ENCODE data around the gene DMTF1. TPM values are rescaled to one million over a fixed set of nuclear protein-coding genes. Genes with fewer than 3 reads are reported as not detected.

The DMTF1 gene
- total and polyA plus RNA-seq, 9 of the 15 experiments (the other 6 are each of a cell fraction or from before 2014, with no cell fraction given), result 25.7 to 208 (median 74.7) TPM

DNA sequence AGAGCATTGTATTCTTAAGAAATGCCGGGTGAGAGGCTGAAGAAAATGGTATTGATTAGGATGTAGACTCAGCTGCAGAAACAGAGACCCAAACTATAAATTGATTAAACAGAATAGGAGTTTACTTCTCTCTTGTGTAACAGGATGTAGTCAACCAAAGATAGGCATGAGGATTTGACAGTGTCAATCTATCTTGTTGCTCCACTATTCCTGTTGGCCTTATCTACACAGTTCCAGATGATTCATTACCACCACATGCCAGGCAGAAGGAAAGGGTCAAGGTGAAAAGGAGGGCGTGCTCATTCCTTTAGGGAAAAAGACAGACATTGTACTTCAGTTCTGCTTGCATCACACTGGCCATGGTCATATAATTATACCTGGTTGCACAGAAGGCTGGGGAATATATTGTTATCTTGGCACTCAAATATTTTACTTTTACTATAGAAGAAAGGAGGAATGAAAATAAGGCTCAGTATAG is 11.9 kb upstream of the DMTF1 start (continued):
- TF ChIP-seq, protein P1, sequence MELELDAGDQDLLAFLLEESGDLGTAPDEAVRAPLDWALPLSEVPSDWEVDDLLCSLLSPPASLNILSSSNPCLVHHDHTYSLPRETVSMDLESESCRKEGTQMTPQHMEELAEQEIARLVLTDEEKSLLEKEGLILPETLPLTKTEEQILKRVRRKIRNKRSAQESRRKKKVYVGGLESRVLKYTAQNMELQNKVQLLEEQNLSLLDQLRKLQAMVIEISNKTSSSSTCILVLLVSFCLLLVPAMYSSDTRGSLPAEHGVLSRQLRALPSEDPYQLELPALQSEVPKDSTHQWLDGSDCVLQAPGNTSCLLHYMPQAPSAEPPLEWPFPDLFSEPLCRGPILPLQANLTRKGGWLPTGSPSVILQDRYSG (tag; conservative IDR thresholded peaks at IDR 0.05; ENCODE audit: low read depth), result no peak
- TF ChIP-seq, protein P2, sequence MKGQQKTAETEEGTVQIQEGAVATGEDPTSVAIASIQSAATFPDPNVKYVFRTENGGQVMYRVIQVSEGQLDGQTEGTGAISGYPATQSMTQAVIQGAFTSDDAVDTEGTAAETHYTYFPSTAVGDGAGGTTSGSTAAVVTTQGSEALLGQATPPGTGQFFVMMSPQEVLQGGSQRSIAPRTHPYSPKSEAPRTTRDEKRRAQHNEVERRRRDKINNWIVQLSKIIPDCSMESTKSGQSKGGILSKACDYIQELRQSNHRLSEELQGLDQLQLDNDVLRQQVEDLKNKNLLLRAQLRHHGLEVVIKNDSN (CRISPR knock-in tag; IDR thresholded peaks at IDR 0.05), result no peak
- TF ChIP-seq EHMT2 (IDR thresholded peaks at IDR 0.05), result peak; percentile 92
- TF ChIP-seq, protein P3, sequence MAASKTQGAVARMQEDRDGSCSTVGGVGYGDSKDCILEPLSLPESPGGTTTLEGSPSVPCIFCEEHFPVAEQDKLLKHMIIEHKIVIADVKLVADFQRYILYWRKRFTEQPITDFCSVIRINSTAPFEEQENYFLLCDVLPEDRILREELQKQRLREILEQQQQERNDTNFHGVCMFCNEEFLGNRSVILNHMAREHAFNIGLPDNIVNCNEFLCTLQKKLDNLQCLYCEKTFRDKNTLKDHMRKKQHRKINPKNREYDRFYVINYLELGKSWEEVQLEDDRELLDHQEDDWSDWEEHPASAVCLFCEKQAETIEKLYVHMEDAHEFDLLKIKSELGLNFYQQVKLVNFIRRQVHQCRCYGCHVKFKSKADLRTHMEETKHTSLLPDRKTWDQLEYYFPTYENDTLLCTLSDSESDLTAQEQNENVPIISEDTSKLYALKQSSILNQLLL (CRISPR knock-in tag; IDR thresholded peaks at IDR 0.05; ENCODE audit: borderline replicate concordance), result no peak
- no peak for TF ChIP-seq ZNF282 (CRISPR knock-in tag; IDR thresholded peaks at IDR 0.05)
- TF ChIP-seq FOXP1 (CRISPR knock-in tag; IDR thresholded peaks at IDR 0.05), result no peak
- no peak for TF ChIP-seq PTTG1 (tag; IDR thresholded peaks at IDR 0.05; ENCODE audit: low read depth)
- no peak for TF ChIP-seq RHOXF2B (CRISPR knock-in tag; conservative IDR thresholded peaks at IDR 0.05)
- TF ChIP-seq, protein P4, sequence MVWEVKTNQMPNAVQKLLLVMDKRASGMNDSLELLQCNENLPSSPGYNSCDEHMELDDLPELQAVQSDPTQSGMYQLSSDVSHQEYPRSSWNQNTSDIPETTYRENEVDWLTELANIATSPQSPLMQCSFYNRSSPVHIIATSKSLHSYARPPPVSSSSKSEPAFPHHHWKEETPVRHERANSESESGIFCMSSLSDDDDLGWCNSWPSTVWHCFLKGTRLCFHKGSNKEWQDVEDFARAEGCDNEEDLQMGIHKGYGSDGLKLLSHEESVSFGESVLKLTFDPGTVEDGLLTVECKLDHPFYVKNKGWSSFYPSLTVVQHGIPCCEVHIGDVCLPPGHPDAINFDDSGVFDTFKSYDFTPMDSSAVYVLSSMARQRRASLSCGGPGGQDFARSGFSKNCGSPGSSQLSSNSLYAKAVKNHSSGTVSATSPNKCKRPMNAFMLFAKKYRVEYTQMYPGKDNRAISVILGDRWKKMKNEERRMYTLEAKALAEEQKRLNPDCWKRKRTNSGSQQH (CRISPR knock-in tag; IDR thresholded peaks at IDR 0.05), result peak; percentile 93
- peak; percentile 100 for TF ChIP-seq ESRRA (IDR thresholded peaks at IDR 0.05; ENCODE audit: borderline replicate concordance, low read depth)
- no peak for TF ChIP-seq TBP (optimal IDR thresholded peaks at IDR 0.05; ENCODE audit: low read depth, low read length)
- no peak for TF ChIP-seq ASH1L (IDR thresholded peaks at IDR 0.05; ENCODE audit: borderline replicate concordance, low read depth, partially characterized antibody)
- TF ChIP-seq MCM3 (IDR thresholded peaks at IDR 0.05), result no peak
- TF ChIP-seq, protein P5, sequence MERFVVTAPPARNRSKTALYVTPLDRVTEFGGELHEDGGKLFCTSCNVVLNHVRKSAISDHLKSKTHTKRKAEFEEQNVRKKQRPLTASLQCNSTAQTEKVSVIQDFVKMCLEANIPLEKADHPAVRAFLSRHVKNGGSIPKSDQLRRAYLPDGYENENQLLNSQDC (CRISPR knock-in tag; IDR thresholded peaks at IDR 0.05), result no peak
- TF ChIP-seq CXXC5 (CRISPR knock-in tag; IDR thresholded peaks at IDR 0.05), result peak; percentile 76
- TF ChIP-seq POLR2G (IDR thresholded peaks at IDR 0.05; ENCODE audit: low read depth, low read length), result no peak
- no peak; the same call in 1 of the 2 replicates for TF ChIP-seq TEAD2 (tag; IDR thresholded peaks at IDR 0.05)
- TF ChIP-seq ZFP36 (IDR thresholded peaks at IDR 0.05; ENCODE audit: low read depth, low read length, partially characterized antibody), result no peak
- TF ChIP-seq, protein P6, sequence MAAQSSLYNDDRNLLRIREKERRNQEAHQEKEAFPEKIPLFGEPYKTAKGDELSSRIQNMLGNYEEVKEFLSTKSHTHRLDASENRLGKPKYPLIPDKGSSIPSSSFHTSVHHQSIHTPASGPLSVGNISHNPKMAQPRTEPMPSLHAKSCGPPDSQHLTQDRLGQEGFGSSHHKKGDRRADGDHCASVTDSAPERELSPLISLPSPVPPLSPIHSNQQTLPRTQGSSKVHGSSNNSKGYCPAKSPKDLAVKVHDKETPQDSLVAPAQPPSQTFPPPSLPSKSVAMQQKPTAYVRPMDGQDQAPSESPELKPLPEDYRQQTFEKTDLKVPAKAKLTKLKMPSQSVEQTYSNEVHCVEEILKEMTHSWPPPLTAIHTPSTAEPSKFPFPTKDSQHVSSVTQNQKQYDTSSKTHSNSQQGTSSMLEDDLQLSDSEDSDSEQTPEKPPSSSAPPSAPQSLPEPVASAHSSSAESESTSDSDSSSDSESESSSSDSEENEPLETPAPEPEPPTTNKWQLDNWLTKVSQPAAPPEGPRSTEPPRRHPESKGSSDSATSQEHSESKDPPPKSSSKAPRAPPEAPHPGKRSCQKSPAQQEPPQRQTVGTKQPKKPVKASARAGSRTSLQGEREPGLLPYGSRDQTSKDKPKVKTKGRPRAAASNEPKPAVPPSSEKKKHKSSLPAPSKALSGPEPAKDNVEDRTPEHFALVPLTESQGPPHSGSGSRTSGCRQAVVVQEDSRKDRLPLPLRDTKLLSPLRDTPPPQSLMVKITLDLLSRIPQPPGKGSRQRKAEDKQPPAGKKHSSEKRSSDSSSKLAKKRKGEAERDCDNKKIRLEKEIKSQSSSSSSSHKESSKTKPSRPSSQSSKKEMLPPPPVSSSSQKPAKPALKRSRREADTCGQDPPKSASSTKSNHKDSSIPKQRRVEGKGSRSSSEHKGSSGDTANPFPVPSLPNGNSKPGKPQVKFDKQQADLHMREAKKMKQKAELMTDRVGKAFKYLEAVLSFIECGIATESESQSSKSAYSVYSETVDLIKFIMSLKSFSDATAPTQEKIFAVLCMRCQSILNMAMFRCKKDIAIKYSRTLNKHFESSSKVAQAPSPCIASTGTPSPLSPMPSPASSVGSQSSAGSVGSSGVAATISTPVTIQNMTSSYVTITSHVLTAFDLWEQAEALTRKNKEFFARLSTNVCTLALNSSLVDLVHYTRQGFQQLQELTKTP (IDR thresholded peaks at IDR 0.05; ENCODE audit: low read depth in 1 of 2, partially characterized antibody in 2 of 2), result peak; percentile 75 to 94
- TF ChIP-seq CHD4 (IDR thresholded peaks at IDR 0.05; ENCODE audit: insufficient read depth, insufficient replicate concordance, low read depth, low read length, poor library complexity, severe bottlenecking), result no peak

Measured in K562 (cell line).